ENCODE results near the gene ACSS3. TPM values are rescaled to one million over a fixed set of nuclear protein-coding genes. Genes with fewer than 3 reads are reported as not detected.

ACSS3 gene
- polyA plus RNA-seq, 1 experiment, result 3.0 TPM

- Histone ChIP-seq H3K27ac (ENCODE audit: low read depth, low read length) (no peak overlapping the region), H3K27me3 (ENCODE audit: control insufficient read depth, insufficient read depth, low read length) (no peaks in the 10 kb centered on the region), H3K9me3 (ENCODE audit: control insufficient read depth, insufficient read depth, low read length) (no peaks in the 10 kb centered on the region), H3K4me3 (ENCODE audit: low read depth, low read length) (no peak overlapping the region)
- ChIA-PET POLR2A (no interaction called here), CTCF (no interaction called here)
- DNase-seq (ENCODE audit: low read depth, low spot score), result no peak
- TF ChIP-seq CTCF (IDR thresholded peaks at IDR 0.05; ENCODE audit: low read depth, low read length), result no peak
Measured at GRCh38 chr12:81085832-81086231, 8.0 kb downstream of the ACSS3 start.

- ChIA-PET CTCF (no interaction called here), POLR2A (no interaction called here)
- Histone ChIP-seq H3K4me3 (ENCODE audit: low read depth, low read length) (no peak overlapping the region), H3K27me3 (ENCODE audit: control insufficient read depth, insufficient read depth, low read length) (no peaks in the 10 kb centered on the region), H3K27ac (ENCODE audit: low read depth, low read length) (no peak overlapping the region), H3K9me3 (ENCODE audit: control insufficient read depth, insufficient read depth, low read length) (no peaks in the 10 kb centered on the region)
- no peak for TF ChIP-seq CTCF (IDR thresholded peaks at IDR 0.05; ENCODE audit: low read depth, low read length)
- no peak for DNase-seq (ENCODE audit: low read depth, low spot score)
Measured at GRCh38 chr12:81086342-81086741, 8.5 kb downstream of the ACSS3 start.

DNA sequence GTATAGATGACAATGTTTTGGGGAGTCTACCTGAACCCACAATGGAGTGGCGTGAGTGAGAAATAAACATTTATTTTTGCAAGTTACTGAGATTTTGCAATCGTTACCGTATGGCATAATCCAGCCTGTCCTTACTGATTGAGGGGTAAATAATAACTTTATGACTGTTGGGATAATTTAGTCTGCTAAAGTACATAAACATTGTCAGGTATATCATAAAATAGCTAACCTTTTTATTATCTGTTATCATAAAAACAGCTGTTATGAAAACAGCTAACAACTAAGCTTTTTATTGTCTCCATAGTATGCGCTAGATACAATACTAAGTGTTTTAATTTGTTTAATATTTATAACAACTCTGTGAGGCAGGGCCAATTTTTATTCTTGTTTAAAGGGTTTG lies 10.3 kb downstream of the ACSS3 start:
- DNase-seq (ENCODE audit: low read depth, low spot score), result no peak
- CTCF ChIA-PET, result no interaction called here
- Histone ChIP-seq H3K27ac (ENCODE audit: low read depth, low read length) (no peak overlapping the region), H3K9me3 (ENCODE audit: control insufficient read depth, insufficient read depth, low read length) (no peaks in the 10 kb centered on the region), H3K27me3 (ENCODE audit: control insufficient read depth, insufficient read depth, low read length) (no peaks in the 10 kb centered on the region), H3K4me3 (ENCODE audit: low read depth, low read length) (no peak overlapping the region)
- POLR2A ChIA-PET, result no interaction called here
- no peak for TF ChIP-seq CTCF (IDR thresholded peaks at IDR 0.05; ENCODE audit: low read depth, low read length)

DNA sequence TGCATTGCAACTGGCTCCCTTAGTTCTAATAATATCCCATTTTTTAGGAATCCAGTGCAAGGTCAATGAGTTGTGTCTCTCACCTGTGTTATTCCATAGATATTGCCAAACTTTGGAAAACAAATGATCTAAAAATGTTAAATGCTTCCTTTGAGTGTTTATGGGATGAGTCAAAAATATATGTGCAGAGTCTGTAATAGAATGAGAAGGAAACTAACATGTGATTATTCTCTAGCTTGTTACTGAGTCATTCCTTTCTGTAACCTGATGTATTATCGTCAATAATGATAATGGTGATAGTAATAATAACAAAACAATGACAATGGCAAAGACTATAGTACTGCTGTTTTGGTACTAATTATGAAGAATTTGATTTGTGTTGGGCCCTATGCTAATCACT lies 11.5 kb downstream of the ACSS3 start:
- no peak for TF ChIP-seq CTCF (IDR thresholded peaks at IDR 0.05; ENCODE audit: low read depth, low read length)
- Histone ChIP-seq H3K27ac (ENCODE audit: low read depth, low read length) (no peak overlapping the region), H3K27me3 (ENCODE audit: control insufficient read depth, insufficient read depth, low read length) (no peaks in the 10 kb centered on the region), H3K4me3 (ENCODE audit: low read depth, low read length) (no peak overlapping the region), H3K9me3 (ENCODE audit: control insufficient read depth, insufficient read depth, low read length) (no peaks in the 10 kb centered on the region)
- ChIA-PET CTCF (no interaction called here), POLR2A (no interaction called here)
- no peak for DNase-seq (ENCODE audit: low read depth, low spot score)

DNA sequence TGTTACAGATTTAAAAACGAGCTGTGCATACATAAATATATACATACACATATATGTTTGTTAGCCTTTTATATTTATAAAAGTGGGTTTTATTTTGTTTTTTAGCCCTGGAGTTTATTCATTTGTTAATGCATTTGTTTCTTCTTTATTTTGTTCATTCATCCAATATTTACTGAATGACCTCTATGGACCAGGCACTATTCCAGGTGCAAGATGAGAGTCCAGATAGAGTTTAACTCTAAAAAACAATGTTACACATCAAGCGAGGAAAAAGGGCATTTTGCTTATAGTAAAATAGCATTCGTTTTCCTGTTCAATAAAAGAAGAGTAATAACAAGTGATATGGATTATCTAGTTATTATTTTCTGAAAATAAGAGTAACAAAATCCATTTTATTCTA lies 14.2 kb downstream of the ACSS3 start:
- no peaks in the 10 kb centered on the region for H3K27me3 ChIP-seq (ENCODE audit: control insufficient read depth, insufficient read depth, low read length)
- H3K9me3 ChIP-seq (ENCODE audit: control insufficient read depth, insufficient read depth, low read length), result no peaks in the 10 kb centered on the region
- CTCF ChIA-PET, result no interaction called here
- DNase-seq (ENCODE audit: low read depth, low spot score), result no peak
- POLR2A ChIA-PET, result no interaction called here
- H3K4me3 ChIP-seq (ENCODE audit: low read depth, low read length), result no peak overlapping the region
- no peak overlapping the region for H3K27ac ChIP-seq (ENCODE audit: low read depth, low read length)
- no peak for TF ChIP-seq CTCF (IDR thresholded peaks at IDR 0.05; ENCODE audit: low read depth, low read length)
